BJ (cell line): ENCODE measurements around the gene CPSF4. TPM values are rescaled to one million over a fixed set of nuclear protein-coding genes. Genes with fewer than 3 reads are reported as not detected.
A peak's percentile ranks its signal among the peaks of the same experiment; 100 is the strongest.

Experiments
- CTCF ChIA-PET: fragments of 350-600 bp; formaldehyde crosslinking; extraction: SDS; loops from one replicate; lab custom pipeline; 2021; ENCODE audit warnings: antibody characterized with exemption, inconsistent platforms; lab: Yijun Ruan, JAX
- POLR2A ChIA-PET: fragments of 300-600 bp; sonication (Branson Sonifier 250); formaldehyde crosslinking; extraction: SDS; loops from one replicate; lab custom pipeline; 2021; ENCODE audit warnings: antibody characterized with exemption; lab: Charles Lee
- DNase-seq: peaks from one replicate; pipeline ENCODE4 v3.0.0-alpha.2; 2011; ENCODE audit warnings: low read depth
- H3K27me3 ChIP-seq: 2 replicates; pipeline ENCODE4 v1.6.0; 2011; ENCODE audit warnings: low read length; ENCODE audit not compliant: control insufficient read depth, insufficient read depth
- H3K36me3 ChIP-seq: 2 replicates; pipeline ENCODE4 v1.5.1; 2011; ENCODE audit warnings: low read length; ENCODE audit not compliant: control insufficient read depth, insufficient read depth
- H3K4me3 ChIP-seq: 2 replicates; pipeline ENCODE4 v1.5.1; 2011; ENCODE audit warnings: low read depth, mild to moderate bottlenecking, control low read depth, low read length
- CTCF ChIP-seq: IDR thresholded peaks from 2 replicates; pipeline ENCODE4 v1.5.1; 2011; ENCODE audit warnings: low read depth, mild to moderate bottlenecking, control low read depth, inconsistent platforms, low read length, moderate library complexity; ENCODE audit not compliant: insufficient read depth
- polyA plus RNA-seq: library from polyadenylated mRNA; depleted of rRNA; stranded (reverse); fragments of >200 nt; gene quantifications from 2 replicates; pipeline ENCODE4 v1.2.3, GENCODE V29; 2011

The CPSF4 gene
- polyA plus RNA-seq, 1 experiment, result 40.1 TPM

GRCh38 chr7:99392659-99393354 is 45.9 kb upstream of the CPSF4 start:
- TF ChIP-seq CTCF, result no peak
- Histone ChIP-seq H3K4me3 (peak overlapping the region; percentile 29), H3K27me3 (no peaks in the 10 kb centered on the region), H3K36me3 (peaks cover 45% of the 10 kb centered on the region)
- ChIA-PET CTCF (interaction anchor here (1.2 to 2.2 kb wide), 4 partner anchors 11 to 23 kb away, joined by 3 to 7 read pairs (median 4); no protein-coding TSS in a partner anchor), POLR2A (no interaction called here)
- DNase-seq, result no peak

GRCh38 chr7:99393355-99394187 is 45.2 kb upstream of the CPSF4 start:
- CTCF ChIA-PET, result interaction anchor here (1.2 to 2.2 kb wide), 4 partner anchors 10 to 22 kb away, joined by 3 to 7 read pairs (median 4); no protein-coding TSS in a partner anchor
- POLR2A ChIA-PET, result interaction anchor here (0.6 kb wide), 1 partner anchor 12 kb away, joined by 4 read pairs; no protein-coding TSS in a partner anchor
- TF ChIP-seq CTCF, result no peak
- H3K27me3 ChIP-seq, result no peaks in the 10 kb centered on the region
- no peak for DNase-seq
- H3K4me3 ChIP-seq, result no peak overlapping the region
- peaks cover 41% of the 10 kb centered on the region for H3K36me3 ChIP-seq

DNA sequence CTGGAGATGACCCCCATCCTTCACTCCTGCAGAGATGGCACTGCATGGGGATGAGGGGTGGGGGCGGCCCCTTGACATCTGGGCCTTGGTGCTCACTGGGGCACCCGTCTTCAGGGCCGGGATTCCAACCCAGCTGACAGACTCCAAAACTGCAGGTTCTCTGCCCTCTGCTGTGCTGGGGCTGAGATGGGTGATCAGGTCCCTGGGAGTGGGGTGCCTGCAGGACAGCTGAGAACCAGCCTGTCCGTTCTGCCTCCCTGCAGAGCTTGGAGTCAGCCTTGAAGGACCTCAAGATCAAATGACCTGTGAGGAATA is 44.6 kb upstream of the CPSF4 start:
- POLR2A ChIA-PET, result no interaction called here
- no peaks in the 10 kb centered on the region for H3K27me3 ChIP-seq
- peaks cover 43% of the 10 kb centered on the region for H3K36me3 ChIP-seq

GRCh38 chr7:99395616-99396327 is 43.0 kb upstream of the CPSF4 start:
- no peak for DNase-seq
- peaks cover 51% of the 10 kb centered on the region for H3K36me3 ChIP-seq
- POLR2A ChIA-PET, result no interaction called here
- no peak overlapping the region for H3K4me3 ChIP-seq
- TF ChIP-seq CTCF, result peak; percentile 16; the same call in 1 of the 2 replicates
- no peaks in the 10 kb centered on the region for H3K27me3 ChIP-seq
- CTCF ChIA-PET, result no interaction called here

More for the DNA sequence above, 44.6 kb upstream of the CPSF4 start:
- H3K4me3 ChIP-seq, result no peak overlapping the region
- no peak for TF ChIP-seq CTCF
- DNase-seq, result no peak
- CTCF ChIA-PET, result interaction anchor here (1.5 kb wide), 1 partner anchor 22 kb away, joined by 4 read pairs; no protein-coding TSS in a partner anchor
